EL (cell line): ENCODE measurements around the gene MSX2.

ENCODE experiments used
- DNase-seq: peaks from one replicate; pipeline ENCODE4 v3.0.0-alpha.2; 2016

The MSX2 gene

DNA sequence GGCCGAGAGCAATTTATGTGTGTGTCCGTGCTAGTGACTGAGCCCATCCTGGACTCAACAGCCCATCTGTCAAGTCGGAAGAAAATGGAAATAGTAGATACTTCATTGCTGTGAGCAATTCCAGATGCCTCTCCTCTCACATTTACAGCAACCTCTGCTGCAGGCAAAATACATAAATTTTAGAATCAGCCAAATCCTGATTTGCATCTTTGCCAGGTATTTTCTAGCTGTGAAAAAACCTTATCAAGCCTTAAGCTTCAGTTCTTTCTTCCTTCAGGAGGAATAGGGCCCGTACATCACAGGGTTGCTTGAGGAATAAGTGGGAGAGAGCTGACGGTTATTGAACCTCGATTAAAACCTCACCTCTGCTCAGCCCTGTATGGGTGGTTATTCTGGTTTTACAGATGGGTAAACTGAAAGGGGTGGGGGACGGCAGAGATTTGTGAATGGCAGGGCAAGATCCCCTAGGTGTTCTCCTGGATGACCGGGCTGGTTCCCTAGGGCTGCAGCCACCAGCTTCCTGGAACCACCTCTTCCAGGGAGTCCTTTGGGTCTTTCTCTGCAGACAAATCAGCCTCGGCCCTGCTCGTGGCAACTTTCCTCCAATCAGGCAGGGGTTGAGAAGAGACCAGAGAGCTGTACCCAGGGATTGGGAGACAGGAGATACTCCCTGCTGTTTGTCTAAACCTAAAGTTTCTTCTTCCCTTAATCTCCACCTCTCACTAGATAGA, 5.3 kb upstream of the MSX2 start:
- DNase-seq = no peak

DNA sequence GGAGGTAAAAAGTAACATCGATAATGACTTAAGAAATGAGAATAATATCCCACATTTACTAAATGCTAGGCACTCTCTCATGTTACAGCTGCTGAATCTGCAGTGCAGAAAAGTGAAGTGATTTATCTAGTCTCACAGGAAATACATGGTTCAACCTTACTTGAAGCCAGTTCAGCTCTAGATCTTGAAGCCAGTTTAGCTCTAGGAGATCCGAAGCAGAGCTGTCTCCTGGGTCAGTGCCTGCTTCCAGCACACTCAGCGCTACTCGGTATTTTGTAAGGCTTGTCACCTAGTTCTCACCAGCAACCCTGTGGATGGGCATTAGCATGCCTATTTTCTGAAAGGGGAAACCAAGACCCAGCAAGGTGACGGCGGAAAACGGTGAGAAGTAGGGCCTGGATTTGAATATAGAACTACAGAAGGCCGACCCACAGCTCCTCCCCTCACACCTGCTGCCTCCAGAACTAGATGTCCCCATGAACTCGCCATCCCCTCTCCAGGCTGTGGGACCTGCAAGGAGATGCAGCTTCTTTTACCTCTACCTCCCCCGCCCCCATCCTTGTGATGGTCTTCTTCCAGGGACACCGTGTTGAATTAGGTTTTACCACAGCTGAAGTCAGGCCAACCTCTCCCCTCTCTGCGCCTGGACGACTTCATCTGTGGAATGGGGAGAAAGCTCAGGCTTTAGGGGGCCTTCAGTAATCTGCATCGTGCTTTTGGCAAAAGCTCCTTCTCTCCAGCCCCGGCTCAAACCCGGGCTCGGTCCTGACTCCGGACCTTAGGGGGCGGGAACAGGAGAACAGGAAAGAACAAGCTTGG, 4.4 kb upstream of the MSX2 start:
- DNase-seq = no peak

DNA sequence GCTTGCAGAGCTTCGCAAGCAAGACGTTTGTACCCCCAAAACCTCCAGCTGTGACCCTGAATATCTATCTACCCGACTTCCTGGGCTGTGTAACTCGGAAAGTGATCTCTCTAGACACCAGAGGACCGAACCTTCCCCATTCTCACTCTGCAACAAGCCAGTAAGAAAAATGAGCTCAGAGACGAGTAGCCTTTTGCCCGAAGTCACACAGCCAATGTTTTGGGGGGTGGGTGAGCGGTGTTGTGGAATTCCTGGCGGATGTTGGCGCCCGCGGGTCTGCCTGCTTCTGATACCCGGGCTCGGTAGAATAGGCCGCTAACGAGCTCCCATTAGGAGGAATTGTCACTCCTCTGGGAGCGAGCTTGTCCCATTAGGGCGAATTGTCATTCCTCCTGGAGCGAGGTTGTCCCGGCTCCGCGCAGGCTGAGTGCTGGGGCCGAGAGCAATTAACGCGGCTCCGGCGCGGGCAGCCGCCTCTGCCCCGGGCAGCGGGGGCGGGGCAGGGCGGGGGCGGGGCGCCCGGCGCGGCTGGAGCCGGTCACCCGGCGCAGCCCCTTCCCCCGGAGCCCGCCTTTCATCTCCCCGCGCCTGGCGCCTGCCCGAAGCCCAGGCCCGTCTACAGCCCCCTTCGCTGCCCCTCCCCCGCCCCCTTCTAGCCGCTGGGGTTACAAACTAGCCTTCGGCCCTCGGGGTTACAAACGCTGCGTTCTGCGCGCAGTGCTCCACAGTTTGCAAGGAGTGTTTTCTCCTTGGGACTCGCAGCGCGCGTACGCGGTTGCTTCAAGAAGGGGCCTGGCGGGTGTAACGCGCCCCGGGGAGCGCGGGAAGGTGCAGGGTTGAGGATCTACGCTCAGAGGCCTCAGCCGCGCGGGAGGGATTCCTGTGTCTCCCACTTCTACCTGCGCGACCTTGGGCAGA, 3.5 kb upstream of the MSX2 start:
- DNase-seq = no peak

DNA sequence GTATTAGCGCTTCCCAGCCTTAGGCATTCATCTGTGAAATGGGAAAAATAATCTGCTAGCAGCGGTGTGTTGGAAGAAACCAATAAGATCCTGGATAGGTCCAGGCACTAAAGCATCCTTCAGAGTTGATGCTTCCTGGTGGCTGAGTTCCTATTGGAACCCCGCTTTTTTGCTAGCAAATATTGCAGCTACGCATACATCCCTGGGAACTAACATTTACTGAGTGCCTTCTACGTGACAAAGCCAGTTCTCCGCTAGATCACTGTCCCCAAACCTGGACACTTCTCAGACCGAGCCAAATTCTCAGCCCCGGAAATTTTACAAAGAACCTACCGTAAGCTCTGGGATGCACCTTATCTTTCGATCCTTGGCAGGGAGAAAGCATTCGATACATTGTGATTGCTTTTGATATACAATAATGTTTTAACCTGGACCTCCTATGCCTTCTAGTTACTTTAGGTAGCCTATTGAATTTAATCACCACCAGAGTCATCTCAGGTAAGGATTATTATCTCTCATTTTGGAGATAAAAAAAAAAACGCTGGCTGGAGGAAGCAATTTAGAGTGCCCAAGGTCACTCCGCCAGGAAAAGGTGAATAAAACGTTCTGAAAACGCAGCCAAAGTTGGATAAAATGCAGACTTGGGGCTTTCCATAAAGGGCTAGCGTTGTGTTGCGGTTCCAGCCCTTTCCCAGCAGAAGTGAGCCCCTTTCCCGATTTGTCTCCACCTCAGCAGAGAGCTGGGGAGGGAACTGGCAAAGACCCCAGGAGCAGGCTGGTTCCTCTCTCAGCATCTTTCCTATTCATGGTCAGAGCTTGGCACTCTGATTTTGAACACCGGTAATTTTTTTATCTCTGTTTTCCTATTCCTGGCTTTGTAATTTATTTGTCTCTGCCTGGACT, 2.6 kb upstream of the MSX2 start:
- DNase-seq = no peak

DNA sequence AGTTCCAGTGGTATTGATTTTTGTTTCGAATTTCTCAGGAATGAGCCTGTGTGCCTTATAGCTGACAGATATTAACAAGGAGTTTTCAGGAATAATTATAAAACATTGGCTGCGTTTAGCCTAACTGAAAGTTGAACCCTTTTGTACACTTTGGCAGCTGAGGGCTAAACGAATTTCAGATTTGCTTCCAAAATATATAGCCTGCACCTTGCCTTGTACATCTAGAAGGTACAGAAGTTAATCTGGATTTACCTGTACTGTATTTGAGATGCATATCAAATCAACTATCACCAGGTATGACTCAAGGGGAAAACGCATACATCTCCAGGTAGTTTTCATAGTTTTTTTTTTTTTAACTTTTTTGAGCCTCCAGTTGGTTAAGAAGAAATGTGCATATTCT, 1.9 kb upstream of the MSX2 start:
- DNase-seq = no peak

DNA sequence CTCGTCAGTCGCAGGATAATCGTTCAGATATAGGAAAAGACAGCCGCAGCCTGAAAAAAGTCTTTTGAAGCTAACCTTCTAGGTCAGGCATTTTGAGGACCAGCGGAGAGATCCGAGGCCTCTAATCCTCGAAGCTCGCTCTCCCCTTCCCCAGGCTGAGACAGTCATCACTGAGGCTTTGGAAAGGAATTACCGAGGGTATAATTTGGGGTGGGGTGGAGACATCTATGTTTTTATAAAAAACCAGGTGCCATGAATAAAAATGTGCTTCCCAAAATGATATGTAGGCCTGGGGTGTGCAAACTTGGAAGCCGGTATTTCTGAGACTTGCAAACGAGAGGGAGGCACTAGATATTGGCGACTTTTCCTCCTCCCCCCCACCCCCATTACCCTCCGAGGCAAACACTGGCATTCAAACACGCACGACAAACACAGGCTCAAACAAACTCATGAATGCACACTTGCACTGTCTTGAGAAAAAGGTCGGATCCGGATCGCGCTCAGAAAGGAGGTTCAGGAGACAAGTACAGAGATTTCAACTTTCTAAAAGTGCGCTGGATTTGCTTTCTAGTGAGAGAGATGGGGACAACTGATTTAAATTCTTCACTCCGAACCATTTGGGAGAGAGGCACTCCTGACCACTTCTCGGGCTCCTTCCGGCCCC, 935 bp upstream of the MSX2 start:
- DNase-seq = no peak

DNA sequence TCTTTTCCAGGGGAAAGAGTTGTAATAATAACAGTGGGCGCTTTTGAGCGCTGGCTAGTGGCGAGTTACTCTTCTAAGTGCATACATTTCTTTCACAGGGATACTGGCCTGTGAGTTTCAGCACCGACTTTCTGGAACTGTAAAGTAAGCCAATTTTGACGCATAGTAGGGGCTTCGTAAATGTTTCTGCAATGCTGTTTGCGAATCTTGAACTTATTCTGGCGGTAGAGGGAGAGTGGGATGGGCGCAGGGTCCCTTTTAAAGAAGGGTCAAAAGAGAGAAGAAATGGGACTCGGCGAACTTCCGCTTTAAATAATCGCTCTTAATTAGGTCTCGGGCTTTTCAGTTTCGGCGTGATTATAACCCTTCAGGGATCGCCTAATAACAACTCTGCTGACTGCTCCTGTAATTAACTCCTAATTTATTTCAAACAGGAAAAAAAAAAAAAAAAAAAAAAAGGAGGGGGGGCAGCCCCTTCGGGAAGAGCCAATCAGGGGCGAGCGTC, 351 bp upstream of the MSX2 start:
- no peak for DNase-seq

DNA sequence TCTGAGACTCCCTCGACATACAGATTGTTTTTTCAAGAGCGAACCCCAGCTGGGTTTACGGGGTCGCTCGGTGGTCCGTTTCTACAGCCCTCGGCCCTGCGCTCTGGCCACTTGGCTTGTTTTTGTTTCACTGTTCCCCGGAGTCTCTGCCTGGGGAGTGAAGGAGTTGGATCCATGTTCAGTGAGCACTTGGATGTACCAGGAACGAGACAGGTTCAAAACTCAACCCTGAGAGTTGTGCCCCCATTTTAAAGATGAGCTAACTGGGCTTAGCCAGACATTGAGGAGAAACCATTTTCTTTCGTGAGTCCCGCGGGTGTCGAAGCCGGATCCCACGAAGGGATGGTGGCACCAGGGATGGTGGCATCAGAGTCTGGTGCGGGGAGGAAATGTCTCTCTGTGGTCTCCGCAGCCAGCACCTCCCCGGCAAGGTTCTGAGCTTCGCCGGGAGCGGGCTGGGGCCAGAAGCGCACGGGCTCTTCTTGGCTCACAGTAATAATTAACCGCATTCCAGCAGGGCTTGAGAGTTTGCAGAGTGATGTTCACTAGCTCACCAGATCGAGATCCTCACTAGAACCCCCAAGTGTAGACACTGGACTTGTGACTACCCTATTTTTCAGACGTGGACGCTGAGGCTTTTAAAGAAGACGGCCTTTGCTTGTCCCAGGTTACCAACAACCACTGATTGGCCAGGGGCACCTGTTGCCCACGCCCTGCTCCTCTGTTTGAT, 1.0 kb downstream of the MSX2 start:
- no peak for DNase-seq

DNA sequence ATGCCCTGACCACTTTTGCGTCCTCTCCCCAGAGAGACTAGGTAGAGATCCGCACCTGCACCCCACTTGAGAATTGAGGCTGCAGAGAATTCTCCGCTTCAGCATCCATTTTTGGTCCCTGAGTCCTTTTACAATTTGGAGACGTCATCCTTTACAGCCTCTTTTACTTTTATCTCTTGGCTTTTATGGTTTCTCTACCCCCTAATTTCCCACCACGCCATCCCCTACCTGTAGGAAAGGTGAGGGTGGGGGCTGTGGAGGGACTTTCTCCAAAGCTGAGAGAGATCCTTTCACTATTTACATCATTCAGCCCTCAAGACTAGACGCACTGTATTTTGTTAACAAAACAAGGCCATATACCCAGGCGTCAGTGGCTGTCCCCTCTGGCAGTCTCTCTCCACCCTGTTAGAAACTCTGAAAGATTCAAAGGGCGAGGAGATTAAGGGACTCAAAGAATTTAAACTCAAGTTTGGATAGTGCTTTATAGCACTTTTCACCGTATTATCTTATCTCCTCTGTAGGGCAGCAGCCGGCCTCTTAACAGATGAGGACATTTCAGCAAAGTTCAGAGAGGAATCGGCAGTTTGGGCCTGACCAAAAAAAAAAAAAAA, 1.7 kb downstream of the MSX2 start:
- DNase-seq = no peak

DNA sequence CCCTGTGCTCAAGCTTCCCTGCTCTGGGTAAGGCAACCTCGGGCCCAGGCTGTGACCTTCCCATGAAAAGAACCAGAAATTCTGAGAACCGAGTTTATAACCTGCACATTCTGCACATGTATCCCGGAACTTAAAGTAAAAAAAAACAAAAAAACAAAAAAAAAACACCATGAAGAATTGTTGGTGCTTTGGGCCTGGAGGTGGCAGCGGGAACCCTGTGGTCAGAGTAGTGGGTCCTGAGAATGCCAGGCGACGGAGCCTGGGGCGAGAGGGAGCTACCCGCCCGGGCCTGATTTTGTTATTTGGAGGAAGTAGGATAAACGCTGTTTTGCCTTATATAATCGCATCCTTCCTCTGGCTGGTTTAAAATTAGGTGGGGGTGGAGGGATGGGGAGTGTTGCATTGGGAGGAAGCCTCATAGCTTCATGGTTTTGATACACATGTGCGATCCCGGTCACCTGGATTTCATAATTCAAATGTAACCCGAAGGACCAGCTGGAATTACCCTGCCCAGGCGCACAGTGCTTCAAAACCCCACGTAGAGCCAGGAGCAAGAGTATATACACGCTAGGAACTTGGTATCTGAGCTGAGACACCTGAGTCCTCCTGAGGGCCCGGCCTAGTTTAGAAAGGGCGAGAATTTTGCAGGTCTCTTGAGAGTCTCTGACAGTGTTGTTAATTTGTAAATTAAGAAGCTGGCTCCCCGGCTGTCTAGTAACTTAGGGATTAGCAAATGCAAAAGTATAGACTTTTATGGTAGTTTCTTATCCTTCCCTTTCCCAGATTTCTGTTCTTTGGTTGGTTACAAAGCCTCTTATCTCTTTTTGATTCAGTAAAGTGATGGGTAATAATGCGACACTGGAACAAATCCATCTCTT, 2.8 kb downstream of the MSX2 start:
- DNase-seq = no peak

DNA sequence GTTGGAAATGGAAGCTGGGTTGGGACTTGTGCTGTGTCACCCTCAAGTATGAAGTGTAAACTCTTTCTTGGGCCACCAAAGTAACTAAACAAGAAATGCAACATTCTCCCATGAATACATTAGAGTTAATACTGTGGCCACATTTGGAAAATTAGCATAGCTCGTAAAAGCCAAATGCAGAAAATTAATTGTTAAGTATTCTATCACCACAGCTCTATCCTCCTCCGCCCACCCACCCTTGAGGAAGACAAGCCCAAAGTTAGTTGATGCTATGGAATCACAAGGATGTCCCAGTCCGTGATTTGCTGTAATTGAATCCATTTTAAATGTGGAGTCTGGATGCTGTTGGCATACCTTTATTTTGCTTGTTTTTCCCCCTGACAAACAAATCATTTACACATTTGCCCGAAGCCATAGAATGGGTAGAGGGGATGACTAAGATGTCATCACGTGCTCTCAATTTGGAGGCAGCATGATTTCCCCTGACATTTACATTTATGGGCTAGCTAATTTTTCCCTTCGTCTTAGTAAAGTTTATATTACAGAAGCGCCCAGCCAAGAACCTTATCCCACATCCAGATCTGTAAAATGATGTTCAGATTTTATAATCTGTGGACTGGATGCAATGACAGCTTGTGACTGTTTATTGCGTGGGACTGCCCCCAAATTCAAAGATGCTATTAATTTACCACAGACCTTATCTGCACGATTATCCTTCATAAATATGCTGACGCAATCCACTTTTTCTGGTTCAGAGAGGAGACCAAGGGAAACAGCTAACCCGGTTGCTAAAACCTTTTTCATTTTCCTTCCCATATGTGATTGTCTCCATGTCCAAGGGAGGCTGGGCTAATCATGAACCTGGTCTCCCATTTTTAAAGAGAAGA, 3.7 kb downstream of the MSX2 start:
- no peak for DNase-seq

DNA sequence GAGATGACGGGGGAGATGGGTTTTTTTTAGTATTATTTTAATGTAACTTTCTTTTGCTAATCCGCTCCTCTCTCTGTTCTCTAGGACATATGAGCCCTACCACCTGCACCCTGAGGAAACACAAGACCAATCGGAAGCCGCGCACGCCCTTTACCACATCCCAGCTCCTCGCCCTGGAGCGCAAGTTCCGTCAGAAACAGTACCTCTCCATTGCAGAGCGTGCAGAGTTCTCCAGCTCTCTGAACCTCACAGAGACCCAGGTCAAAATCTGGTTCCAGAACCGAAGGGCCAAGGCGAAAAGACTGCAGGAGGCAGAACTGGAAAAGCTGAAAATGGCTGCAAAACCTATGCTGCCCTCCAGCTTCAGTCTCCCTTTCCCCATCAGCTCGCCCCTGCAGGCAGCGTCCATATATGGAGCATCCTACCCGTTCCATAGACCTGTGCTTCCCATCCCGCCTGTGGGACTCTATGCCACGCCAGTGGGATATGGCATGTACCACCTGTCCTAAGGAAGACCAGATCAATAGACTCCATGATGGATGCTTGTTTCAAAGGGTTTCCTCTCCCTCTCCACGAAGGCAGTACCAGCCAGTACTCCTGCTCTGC, 4.8 kb downstream of the MSX2 start:
- DNase-seq = no peak

DNA sequence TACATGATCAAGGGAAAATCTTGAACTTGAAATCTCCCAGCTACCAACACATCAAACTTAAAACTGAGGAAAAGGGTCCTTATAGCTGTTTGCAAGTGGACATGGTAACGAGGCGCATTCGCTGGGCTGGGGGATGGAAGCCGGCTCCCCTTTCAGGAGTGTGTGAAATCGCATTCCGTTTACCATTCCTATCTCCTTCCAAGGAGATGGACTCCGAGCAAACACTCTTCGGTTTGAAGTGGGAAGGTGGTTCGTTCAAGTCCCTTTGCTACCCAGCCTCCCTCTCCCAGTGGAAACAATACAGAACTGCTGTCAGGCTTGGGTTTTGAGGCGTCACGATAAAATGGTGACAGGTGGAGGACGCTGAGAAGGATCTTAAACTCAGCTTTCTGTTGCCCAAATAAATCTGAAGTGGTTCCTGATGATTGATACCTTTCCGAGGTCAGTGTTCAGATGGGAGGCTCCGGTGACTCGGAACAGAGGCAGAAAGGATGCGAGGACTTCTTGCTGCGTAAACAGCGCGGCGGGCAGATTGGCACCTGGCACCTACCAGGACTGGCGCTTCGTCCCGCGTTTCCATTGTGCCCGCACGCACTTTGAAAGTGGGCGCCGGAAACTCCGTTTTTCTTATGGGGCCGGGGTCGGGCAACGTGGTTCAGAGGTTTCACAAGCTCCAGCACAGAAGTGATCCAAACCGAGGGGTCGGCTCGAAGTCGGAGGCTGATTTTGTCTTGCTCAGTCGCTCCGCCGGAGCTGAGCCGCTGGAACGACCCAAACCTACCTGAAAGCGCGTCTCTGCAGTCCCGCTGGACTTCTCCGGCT, 7.0 kb downstream of the MSX2 start:
- DNase-seq = no peak

DNA sequence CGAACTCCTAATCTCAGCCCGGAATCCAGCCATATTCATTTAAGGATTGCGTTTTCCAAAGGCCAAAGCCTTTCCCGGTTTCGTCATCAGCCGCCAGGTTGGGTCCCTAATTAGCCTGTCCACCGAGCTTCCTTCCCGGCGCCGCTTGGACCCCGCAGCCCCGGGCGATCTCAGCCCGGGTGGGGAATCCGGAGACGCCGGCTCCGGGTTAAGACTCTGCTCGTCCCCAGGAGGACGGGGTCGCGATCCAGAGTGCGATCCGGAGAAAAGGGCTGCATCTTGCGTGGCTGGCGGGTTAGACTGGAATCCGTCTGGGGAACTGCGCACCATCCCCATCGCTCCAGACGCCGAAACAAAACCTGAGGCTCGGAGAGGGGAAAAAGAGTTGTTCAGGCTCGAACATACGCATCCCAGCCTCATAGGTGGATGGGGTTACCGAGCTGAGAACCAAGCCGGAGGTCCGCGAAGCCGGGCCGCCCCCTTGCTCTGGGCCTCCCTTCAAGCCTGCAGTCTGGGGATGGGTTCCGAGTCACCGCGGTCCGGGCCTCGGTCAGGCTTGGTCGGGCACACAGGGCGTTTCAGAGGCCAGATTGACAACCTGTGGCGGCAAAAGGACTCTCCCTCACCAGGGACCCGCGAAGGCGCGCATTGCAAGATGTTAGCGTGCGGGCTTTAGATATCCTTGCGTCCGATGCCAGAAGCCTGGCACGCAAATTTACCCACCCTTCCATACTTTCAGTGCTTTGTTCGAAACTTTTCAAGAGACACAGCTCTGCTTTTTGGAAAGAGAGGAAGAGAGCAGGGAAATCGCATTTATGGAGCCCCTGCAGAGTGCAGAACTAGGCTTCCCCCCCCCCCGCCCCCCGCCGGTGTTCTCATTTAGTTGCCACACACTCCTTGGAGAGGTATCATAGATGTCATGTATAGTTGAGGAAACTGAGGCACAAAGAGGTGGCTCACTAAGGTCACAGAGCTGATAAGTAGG, 7.9 kb downstream of the MSX2 start:
- DNase-seq = no peak

DNA sequence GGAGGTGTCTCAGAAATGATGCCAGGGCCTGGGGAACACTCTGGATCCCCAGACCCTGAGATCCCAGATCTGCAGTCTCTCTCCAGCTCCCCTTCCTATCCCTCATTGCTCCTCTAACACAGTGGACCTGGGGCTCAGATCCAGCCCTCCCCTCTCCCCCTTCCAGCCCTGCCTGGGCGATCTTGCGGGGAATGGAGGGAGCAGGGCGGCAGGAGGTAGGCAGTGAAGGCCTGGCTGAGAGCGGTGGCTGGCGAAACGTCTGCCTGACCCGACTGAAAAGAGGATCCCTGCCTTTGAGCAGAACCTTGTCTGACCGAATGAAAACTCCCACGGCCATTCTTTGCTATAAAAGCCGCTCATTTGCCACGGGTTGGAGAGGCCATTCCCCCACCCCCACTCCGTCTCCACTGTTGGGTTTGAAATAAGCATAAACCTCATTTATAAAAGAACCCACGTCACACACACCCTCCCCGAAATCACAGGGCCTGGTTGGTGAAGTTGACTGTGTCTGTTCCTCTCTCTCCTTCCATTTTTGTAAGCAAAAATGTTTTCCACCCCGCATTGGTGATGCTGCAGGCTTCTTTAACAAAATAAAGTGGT, 8.8 kb downstream of the MSX2 start:
- no peak for DNase-seq
